Measurements from ENCODE around the gene OTC. TPM values are rescaled to one million over a fixed set of nuclear protein-coding genes. Genes with fewer than 3 reads are reported as not detected.

The OTC gene
- total RNA-seq, 2 donors from 2014 or later = 0.32 to 0.58 TPM

DNA sequence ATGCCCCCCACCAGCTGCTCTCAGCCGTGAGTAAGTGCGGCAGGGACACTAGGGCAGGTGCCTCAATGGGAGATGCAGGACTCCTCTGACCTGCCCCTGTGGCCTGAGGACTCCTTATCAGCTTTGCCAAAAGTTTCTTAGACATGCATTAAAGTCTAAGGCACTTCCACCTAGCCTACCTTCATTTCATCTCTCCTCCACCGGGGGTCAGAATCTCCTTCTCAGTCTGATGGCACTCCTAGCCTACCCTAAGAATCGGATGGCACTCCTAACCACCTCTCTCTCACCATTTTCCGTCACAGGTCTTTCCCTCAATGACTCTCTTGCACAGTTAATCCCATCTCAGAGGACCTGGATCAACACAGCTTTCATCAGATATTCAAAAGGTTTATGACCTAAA lies 85.9 kb downstream of the OTC start:
- no peak for ATAC-seq
- intact Hi-C loops (cut with DNase I) = no loop called here
- DNase-seq = no peak

DNA sequence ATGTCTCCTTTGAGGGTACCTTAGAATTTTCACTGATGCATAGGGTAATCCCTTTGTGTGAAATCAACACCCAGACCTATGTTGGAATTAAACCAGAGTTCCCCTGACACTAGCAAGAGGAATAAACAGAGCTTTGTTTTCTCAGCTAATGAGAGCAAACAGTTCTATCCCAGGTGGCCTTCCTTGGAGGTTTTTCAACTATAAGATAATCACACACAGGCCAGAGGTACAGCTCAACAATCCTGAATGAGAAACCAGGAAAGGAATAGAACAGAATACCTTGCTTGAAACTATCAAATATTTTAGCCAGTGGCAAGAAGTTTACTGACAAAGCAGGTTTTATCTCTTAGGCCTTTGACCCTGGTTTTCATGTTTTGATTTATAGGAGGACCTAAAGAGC lies 100.2 kb downstream of the OTC start:
- DNase-seq = no peak
- ATAC-seq = no peak
- intact Hi-C loops (cut with DNase I) = loop anchor here in 1 of 2 donors (10.0 kb wide), 1 partner anchor 202 kb away; no protein-coding TSS in a partner anchor

GRCh38 chrX:38458071-38458470 lies 105.7 kb downstream of the OTC start:
- ATAC-seq = no peak
- no peak for DNase-seq
- intact Hi-C loops (cut with DNase I) = loop anchor here in 1 of 2 donors (10.0 kb wide), 1 partner anchor 197 kb away; no protein-coding TSS in a partner anchor

- ATAC-seq = no peak
- intact Hi-C loops (cut with DNase I) = no loop called here
- DNase-seq = no peak
Measured at GRCh38 chrX:38462257-38462656, 109.9 kb downstream of the OTC start.

DNA sequence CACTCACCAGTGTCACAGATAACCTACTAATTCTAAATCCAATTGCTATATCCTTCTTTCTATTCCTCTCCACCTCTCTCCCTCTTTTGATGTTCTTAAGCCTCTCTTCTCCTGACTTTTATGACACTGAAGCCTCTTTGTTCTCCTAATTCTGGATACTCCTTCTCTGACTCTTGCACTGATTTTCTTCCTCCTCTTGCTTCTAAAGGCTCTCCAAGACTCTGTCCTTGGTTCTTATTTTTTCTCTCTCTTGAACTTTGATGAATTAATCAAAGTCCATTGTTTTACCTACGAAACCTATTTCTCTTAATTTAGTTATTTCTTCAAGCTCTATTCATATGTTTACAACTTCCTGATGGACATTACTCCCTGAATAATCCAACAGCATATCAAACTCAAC lies 113.3 kb downstream of the OTC start:
- intact Hi-C loops (cut with DNase I) = no loop called here
- ATAC-seq (no peak), DNase-seq (no peak)

DNA sequence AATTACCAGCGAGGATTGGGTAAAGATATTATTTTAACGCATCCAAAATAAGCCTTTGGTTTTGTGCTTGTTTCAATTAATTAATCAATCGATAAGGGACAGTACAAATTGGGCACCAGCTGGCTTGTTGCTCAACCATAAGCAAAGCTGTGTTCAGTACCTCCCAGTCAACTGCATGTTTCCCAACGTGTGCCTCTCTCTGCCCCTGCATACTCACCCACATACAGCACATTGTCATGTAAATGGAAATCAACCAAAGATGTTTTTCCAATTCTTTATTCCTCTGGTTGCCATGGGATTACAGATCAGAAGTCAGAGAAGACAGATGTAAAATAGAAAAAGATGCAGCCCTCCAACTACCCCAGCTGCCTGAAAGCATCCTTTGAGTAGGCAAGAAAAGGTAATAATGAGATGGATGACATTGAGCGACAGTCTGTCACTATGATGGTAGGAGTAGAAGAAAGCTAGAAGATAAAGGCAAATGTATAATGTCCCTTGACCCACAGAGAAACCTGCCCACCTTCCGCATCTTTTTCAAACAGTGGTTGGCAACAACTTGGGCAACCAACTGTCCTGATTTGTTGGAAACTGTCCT lies 116.3 kb downstream of the OTC start:
- DNase-seq (no peak), ATAC-seq (no peak)
- intact Hi-C loops (cut with DNase I) = no loop called here

Other genes with a start within 250 kb of the OTC start
- 100 to 1,000 TPM; 101 to 108 TPM for gene SRPX, start 131.7 kb upstream of the OTC start, total RNA-seq
- 10 to 100 TPM in 1 of 2 donors, 1 to 10 TPM in 1; 5.9 to 12.4 TPM for gene RPGR, start 25.1 kb upstream of the OTC start, total RNA-seq
- gene TSPAN7, start 208.9 kb downstream of the OTC start, total RNA-seq = 10 to 100 TPM; 73.0 to 96.3 TPM

Measured in left cardiac atrium (tissue), 4 donors.